Esophagus squamous epithelium (tissue), 4 donors: ENCODE data around the gene MAIP1.

Experiments
- POLR2A ChIP-seq, 4 donors: fragments of 450-650 bp; IDR thresholded peaks; one replicate each; pipeline ENCODE4 v1.6.1; 2017; ENCODE audit warnings: antibody characterized with exemption in 4 of 4, mild to moderate bottlenecking in 4 of 4, moderate library complexity in 3 of 4
- TF ChIP-seq, protein P1 (sequence below), 6 experiments: fragments of 450-650 bp in 4 of 6; fragments of 200-600 bp in 2 of 6; sonication (generic) in 2 of 6; IDR thresholded peaks; one replicate each; pipeline ENCODE4 v1.5.1; 2016 to 2019; ENCODE audit warnings: antibody characterized with exemption in 6 of 6, mild to moderate bottlenecking in 4 of 6, moderate library complexity in 4 of 6

DNA sequence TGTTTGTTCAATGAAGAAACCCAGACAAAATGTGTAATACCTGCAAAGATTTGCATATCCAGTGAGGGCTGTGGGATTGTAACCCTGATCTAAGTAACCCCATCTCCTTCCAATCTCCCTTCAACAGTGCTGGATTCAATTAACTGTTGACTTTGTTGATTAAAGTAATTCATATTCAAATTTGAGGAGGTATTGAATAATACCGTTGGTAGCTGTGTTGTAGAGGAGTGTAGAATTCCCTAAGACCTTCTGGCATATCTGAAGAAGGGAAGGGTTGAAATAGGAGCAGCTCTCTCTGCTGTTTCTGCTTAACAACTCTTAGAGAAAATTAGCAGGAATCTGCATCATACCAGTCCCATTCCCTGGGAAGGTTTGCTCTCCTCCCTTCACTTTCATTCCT is 28.2 kb downstream of the MAIP1 start:
- TF ChIP-seq, protein P1, sequence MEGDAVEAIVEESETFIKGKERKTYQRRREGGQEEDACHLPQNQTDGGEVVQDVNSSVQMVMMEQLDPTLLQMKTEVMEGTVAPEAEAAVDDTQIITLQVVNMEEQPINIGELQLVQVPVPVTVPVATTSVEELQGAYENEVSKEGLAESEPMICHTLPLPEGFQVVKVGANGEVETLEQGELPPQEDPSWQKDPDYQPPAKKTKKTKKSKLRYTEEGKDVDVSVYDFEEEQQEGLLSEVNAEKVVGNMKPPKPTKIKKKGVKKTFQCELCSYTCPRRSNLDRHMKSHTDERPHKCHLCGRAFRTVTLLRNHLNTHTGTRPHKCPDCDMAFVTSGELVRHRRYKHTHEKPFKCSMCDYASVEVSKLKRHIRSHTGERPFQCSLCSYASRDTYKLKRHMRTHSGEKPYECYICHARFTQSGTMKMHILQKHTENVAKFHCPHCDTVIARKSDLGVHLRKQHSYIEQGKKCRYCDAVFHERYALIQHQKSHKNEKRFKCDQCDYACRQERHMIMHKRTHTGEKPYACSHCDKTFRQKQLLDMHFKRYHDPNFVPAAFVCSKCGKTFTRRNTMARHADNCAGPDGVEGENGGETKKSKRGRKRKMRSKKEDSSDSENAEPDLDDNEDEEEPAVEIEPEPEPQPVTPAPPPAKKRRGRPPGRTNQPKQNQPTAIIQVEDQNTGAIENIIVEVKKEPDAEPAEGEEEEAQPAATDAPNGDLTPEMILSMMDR (IDR thresholded peaks at IDR 0.05) = no peak
- TF ChIP-seq POLR2A (IDR thresholded peaks at IDR 0.05) = no peak
